Fibroblast of peridontal ligament (primary cell): ENCODE data around the gene FST.

Experiments used
- DNase-seq: peaks from one replicate; pipeline ENCODE4 v3.0.0-alpha.2; 2010; ENCODE audit errors: extremely low read depth

Gene FST, protein sequence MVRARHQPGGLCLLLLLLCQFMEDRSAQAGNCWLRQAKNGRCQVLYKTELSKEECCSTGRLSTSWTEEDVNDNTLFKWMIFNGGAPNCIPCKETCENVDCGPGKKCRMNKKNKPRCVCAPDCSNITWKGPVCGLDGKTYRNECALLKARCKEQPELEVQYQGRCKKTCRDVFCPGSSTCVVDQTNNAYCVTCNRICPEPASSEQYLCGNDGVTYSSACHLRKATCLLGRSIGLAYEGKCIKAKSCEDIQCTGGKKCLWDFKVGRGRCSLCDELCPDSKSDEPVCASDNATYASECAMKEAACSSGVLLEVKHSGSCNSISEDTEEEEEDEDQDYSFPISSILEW

DNA sequence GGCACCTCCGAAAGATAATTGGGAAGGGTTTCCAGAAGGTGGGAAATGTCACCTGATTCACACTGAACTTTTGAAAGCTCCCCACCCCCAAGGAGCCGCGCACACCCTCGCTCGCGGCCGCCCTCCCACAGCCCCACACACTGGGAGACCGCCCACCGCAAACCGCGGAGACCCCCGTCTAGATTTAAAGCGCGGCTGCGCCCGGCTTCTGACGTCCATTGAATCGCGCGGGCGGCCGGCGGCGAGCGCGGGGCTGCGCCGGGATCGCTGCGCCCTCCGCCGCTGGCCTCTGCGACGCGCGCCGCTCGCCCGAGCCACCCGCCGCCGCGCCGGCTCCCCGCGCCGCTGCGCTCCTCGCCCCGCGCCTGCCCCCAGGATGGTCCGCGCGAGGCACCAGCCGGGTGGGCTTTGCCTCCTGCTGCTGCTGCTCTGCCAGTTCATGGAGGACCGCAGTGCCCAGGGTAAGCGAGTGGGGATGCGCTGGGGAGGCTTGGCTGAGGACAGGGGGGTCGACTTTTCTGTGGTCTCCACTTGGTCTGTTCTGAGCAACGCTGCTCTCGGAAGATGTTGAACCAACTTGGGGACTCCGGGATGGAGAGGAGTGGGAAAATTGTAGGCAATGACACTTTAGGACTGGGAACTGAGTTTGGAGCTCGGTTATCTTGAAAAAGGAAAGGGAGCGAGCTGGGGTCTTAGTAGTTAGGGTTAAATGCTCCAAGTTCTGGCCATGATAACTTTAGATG, at the start of gene FST:
FST (plus strand) TSS at position 214 of the 743 bp plus-strand sequence; CDS start at position 377, 163 bp downstream.
- no peak for DNase-seq

DNA sequence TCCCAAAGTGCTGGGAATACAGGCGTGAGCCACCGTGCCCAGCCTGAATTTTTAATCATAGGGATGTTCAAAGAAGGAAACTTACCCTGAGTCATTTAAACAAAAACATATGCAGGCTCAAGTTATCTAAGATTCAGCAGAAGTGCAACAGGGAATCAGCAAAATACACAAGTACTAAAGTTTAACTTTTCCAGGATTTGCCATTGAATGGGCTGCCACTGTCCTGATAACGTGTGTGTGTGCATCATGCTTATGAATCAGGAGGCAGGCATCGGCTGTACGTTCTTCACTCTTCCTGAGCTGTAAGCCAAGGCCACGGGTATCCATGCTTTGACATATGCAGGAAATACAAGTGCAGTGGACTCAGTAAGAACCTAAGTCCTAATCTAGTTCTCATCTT, 48.8 kb upstream of the FST start:
- peak; percentile 72 for DNase-seq

DNA sequence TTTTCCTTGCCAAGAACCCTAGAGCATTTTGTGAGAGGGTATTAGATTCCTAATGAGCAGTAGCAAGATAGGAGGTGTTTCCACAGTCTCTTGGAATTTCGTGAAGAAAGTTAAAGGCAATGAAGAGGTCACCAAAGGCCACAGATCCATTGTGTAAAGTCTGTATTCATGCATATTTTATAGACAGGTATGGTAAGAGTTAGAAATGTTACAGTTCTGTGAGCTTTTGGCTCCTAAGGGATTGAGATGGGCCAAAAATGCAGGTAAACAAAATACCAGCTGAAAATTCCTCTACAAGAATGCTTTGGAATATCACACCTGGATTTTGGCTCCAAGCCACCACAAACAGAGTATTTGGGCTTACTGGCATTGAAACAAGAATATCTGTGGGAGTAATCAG, 47.4 kb upstream of the FST start:
- no peak for DNase-seq

DNA sequence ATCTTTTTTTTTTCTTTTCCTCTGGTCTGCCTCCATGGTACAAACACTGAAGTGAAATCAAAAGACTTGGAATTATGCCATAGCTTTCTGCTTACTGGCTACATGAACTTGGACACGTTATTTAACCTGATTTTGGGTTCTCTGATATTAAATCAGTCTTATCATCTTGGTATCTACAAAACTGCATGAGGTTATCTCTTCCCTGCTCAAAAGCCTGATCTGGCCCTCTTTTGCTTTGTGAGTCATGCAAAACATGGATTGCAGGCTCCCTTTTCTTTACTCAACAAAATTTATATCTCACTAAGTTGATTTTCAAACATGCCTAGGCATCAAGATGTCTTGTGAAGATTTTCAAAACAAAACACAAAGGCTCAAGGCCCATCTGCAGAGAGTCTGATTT, 45.9 kb upstream of the FST start:
- peak; percentile 49 for DNase-seq

DNA sequence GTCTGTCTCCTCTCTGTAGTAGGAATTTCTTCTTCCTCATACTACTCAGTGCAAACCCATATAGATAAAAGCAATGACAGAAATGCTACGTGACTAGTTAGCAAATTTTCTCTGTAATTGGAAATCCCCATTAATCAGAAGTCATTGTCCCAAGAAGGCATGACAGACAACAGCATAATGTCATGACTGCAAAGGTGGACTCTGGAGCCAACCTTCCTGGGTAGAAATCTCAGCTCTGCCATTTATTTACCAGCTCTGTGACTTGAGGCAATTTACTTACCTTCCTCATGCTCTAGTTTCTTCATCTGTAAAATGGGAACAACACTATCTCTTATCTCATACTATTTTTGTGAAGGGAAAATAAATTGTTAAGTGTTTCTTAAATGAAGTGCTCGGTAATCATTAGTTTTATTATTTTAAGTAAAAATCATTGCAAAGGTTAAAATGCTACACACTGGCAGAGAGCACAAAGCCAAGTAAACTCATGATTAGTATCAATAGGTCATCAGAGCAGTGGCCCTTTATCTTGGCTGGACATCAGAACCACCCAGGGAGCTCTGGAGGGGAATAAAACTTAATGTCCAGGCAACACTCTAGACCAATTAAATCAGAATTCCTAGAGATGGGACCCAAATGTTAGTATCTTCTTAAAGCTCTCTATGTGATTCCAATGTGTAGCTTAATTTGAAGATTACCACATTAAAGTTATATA, 43.8 kb upstream of the FST start:
- no peak for DNase-seq

DNA sequence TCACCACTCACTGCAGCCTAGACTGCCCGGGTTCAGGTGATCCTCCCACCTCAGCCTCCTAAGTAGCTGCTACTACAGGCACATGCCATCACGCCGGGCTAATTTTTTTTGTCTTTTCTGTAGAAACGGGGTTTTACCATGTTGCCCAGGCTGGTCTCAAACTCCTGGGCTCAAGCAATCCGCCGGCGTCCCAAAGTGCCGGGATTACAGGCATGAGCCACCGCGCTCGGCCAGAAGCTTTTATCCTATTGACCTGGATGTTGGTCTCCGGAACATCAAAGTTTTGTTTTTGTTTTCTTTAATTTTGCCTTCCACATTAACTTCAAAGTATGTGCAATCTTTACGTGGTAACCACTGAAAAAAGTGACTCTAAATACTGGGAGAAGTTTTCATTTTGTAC, 42.4 kb upstream of the FST start:
- no peak for DNase-seq

DNA sequence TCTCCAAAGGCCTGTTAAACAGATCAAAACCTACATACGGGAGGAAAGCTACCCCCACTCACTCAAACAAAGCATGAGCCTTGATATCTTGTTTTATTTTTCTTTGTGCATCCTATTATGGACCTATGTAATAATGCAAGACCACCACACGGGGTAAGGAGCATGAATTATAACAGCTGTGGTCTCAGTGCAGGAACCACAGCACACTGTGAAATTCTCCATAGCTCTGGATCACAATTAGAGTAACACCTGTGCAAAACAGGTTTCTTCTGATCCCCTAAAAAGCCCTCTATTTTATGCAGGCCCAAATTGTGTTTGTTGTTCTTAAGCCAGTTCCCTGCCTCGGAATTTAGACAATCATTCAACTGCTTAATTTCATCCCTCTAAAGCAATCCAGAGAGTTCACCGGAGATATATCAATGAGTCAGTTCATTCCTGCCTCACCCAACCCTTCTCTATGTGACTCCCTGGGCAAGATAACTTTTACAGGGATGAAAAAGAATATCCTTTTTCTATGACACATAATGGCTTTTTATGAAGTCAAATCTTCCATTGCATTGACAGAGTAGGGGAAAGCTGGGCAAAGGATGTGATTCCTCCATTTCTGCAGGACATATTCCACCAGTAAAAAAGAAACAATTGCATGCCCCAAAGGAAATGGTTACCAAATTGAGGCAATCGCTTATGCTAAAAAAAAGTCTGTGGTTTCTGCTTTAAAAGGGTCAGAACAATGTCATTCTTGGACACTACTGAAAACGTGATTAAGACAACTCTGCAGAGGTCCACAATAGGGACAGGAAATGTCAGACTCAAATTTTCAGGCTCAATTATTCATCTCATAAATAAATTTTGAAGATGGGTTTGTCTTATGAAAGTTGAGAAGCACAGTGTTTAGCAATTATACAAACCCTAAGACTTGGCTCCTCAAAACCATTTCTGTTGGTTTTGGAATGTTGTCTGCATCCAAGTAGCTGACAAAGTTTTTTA, 41.6 kb upstream of the FST start:
- peak; percentile 69 for DNase-seq

DNA sequence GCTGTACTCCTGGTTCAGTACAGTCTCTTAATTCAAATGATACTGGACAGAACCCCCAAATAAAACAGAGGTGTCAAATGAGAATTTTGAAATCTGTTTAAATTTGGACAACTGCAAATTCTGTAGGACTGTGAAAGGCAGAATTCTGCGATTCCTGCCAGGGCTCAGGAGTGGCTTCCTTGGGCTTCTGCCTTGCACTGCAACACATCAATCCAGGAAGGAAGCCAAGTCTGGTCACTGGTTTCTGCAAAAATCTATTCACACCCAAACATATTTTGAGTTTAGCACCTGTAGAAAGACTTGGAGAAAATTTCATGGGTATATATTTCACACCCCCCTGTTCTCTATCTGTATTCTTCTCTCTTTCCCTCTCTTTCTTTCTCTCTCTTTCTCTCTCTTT, 37.5 kb upstream of the FST start:
- no peak for DNase-seq

DNA sequence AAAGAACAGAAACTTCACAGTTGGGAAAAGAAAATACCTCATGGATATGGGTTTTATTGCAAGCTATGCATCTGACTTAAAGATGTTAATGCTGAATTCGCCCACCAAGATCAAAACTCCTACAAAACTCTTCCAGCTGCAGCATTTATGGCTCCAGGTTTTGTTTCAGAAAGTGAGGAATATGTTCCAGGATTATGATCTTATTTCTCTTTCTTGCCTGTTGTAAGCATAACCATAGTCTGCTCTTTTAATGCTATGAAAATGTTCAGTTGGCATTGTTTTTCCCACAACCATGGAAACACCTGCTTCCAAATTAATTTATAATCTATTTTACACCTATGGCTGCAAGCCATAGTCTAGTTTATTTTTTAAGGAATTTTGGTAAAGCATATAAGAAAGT, 34.9 kb upstream of the FST start:
- no peak for DNase-seq

DNA sequence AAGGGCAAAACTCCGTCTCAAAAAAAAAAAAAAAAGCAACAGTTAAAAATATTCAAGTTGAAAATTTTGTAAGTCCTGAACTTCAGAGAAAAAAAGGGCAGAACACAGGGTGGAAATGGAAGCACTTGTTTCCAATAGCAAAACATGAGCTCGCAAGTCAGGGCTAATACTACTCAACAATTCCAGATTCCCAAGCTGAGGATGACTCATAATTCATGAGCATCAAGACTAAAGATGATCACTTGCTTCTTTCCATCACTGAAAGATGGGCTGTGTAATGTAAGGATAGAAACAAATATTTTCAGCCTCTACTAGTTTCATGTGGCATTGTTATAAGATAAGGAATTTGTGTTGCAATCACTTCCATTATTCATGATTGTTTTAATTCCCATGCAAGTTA, 33.5 kb upstream of the FST start:
- DNase-seq, result peak; percentile 29

DNA sequence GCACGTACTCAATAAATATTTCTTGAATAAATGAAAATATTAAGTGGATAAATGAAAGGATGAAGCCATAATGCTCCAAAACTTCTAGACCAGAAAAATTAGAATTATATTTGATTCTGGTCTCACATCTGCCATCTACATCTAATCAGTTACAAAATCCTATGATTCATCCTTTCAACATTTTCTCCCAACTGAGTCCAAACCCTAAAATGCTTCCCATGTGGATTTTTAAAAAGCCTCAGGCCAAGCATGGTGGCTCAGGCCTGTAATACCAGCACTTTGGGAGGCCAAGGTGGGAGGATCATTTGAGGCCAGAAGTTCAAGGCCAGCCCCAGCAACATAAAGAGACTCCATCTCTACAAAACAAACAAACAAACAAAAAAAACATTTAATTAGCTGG, 31.6 kb upstream of the FST start:
- peak; percentile 66 for DNase-seq

DNA sequence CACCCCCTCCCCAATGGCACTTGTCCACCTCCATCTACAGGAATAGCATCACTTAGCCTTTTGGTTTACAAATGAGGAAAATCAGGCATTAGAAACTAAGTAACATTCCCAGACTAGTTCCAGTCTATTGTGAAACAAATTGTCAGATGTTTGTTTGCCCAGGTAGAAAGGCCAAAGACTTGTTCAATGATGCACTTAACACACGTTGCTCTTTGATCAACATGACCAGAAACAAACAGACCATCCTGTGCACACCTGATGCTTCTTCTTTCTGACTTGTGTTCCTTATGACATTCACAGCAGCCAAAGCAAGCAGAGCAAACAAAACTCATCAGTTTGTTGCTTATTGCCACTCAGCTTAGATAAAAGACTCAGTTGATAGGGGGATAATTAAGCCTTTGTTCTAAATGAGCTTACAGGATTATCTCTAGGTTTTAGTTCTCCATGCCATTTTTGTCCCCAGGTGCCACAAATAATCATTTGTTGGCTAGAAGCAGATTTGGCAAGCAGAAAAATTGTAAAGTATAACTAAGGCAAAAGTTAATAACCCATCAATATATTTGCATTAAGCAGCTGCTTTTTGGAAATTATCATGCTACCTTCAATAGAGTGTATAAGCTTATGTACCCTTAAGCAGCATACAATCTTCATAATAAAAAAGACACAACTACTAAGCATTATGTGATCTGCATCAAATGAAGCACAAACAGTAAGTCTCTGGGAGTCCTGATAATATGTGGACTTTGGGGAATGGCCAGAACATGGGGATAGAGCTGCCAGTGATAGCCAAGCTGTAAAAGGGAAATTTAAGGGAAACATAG, 26.3 kb upstream of the FST start:
- no peak for DNase-seq

DNA sequence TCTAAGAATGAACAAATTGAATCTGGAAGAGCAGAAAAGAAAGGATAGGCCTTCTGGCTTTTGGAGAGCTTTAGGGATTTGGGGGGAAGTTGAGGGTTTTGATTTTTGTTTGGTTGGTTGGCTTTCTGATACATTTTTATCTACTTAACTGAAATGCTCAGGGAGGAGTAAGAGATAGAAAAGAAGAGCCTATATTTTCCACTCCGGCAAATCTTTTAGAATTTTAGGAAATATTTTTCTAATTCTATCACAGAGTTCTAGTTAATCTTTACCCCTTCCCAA, 25.8 kb upstream of the FST start:
- no peak for DNase-seq

DNA sequence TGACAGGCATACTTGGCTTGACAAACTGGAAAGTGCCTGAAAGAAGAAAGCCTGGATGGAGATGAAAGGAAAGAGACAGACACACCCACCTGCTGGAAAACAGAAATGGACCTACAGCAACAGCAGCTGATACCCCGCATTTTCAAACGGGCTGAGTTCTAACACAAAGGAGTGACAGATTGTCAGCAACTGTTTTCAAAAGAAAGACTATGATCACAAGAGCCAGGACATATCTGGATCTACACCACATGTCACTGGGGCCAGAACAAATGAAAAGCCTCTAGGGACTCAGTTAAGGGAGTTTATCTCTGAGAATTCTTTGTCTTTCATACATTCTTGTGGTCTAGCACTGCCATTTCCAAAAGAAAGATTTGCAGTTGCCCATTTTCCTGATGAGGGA, 24.1 kb upstream of the FST start:
- DNase-seq, result no peak

DNA sequence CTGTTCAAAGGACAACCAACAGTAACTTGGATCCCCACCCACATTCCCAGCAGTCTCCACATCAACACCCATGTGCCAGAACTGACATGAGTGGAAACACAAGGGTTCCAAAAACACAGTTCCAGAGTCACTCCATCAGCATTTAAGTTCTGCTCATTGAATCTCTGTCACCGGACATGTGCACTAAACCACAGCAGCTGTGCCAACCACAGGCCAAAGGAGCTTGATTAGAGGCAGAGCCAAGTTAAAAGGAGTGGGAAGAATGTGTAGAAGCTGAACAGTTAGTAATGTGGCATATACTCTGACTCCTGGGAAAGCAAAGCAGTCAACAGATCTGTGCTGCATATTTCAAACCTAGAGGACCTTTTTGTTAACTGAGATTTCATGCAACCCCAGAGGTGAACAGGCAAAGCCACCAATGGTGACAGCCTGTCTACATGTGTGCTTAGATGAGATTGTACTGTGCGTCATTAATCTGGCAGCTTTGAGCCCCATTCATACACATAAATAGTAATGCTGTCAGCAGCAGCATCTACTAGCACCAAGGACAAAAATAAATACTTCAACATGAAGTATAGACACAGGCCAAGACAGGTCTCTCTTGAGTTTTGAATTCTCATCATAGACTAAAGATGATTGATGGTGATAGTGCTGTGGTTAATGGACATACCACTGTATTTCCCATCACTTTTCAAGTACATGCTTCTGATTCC, 16.4 kb upstream of the FST start:
- peak; percentile 69 for DNase-seq

DNA sequence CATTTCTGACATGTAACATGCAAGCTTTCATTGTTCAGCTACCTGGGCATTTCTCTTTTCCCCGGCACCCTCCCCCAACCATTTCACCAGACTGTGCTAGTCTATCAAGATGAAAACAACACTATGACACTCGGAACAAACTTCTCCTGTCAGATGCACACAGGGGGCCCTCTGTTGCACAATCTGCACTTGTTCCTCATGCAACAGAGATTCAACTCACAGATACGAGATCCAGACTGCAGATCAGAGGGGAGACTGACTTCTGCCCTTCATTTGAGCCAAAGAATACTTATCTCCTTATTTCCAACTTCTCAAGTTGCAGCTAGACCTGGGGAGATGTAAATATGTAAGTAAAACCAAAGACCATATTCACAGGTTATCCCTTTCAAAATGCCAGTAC, 15.7 kb upstream of the FST start:
- DNase-seq, result no peak

DNA sequence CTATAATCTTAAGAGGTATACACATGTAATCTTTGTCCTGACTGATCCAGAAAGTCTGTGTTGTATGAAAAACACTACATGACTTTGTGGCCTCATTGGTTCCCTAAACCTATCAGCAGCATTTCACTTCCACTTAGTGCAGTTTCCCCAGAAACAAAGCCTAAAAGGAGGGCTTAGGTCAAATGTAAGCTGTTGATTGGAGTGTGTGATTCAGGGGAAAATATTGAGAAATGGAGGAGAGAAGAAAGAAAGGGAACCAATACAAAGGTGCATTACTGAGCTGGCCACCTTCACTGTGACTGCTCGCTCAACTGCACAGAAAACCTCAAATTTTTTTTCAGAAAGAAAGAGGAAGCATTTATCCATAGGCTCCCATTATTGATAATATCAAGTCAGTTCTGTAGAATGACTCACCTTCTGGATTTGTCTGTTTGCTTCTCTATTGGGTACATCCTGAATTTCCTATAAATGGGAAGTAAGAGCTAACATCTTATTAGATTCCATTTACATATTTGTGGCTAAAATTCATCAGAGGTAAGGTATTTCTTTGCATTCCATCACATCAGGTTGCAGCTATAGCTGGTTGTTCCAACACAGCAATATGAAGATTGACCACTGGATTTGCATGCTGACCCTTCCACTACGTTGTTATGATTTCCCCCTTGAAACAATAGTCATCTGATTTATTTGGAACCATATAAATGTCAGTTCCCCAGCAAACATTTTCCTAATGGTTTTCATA, 10.3 kb upstream of the FST start:
- DNase-seq, result peak; percentile 13

DNA sequence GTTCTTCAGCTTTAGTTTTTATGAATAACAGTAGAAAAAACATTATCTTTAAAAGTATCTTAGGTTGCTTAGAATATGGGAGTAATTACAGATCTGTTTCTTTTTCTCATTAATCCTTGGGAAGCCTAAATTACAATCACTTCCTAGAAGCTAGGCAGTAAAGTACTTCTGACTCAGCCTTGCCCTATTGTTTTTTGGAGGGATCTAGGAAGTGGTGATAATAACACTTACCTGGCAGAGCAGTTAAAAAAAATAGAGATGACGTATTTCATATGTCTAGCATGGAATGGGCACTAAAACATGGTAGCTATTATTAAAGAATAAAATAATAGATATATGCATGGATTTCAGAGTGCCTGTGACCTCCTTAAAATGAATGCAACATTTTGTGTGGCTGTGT, 8.2 kb upstream of the FST start:
- DNase-seq, result no peak

DNA sequence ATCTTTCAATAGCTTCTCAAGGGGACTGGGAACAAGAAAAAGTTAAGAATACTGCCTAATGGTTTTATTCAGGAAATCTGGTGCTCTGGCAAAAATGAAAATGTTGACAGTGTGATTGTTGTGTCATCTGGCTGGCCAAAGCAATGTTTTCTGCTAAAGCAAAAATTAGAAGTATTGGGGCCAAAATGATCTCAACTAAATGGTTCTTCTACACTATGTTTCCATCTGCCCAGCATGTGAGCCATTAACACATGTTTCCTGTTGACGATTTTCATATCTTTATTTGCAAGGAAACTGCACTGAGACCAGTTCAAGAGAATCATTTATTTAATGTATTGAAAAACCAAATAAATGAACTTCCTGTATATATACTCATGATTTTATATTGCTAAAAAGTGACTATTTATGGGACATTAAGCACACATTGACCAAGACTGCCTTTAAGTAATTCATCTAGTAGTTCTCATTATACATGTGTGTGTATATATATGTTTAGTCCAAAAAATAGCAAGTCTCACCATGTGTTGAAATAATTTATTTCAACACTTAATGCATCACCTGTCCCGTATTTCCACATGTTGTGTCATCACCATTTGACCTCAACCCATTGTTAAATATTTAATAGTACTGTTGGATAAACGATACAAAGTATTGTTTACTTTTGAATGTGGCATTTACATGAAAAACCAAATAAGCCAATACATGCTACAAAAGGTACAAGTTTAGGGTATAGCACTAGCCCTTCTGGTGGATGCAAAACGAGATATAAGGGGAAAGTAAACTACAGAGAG, 7.5 kb upstream of the FST start:
- no peak for DNase-seq
